PC-3 (cell line): ENCODE data around the gene DPY19L2.
"Not testable (repeated sequence)": the region's sequence is repeated elsewhere in the genome, so short reads cannot be mapped to it uniquely, and the experiment has no call there.

Experiments used
- EZH2 ChIP-seq: fragments of 300-600 bp; sonication (generic); IDR thresholded peaks from one replicate; pipeline ENCODE4 v1.6.1; 2017; ENCODE audit warnings: antibody characterized with exemption, mild to moderate bottlenecking, low read length; ENCODE audit not compliant: unreplicated experiment
- EZH2phosphoT487 ChIP-seq: fragments of 300-600 bp; sonication (generic); IDR thresholded peaks from 2 replicates; pipeline ENCODE4 v1.6.1; 2018; ENCODE audit warnings: mild to moderate bottlenecking, antibody characterized with exemption, low read length, borderline replicate concordance
- TF ChIP-seq, protein P1 (sequence below): fragments of 300-600 bp; sonication (generic); conservative IDR thresholded peaks from 2 replicates; pipeline ENCODE4 v1.5.1; 2017; ENCODE audit warnings: antibody characterized with exemption, low read depth, mild to moderate bottlenecking, low read length

DNA sequence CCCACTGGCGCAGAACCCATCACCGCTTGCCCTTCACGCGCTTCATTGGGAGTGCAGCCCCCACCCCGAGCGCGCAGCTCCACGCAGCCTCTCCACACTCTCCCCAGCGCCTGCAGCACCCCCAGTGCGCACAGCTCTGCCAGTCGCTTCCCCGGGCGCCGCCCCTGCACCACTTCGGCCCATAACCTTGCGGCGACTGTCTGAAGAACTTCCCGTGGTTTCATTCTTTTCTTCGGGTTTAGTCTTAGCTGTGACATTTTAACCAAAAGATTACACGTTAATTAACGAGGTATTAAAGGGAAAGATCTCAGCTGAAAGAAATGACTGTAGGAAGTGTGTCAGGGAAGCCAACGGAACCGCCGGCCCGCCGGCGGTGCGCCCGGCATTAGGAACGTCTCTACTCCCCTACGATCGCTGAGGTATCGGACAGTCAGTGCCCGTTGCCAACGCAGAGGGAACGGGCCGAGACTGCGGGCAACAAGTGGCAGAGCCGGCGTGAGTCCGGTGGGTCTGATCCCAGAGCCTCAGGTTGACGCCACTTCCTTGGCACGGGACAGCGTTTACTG, 590 bp upstream of the DPY19L2 start:
- TF ChIP-seq, protein P1, sequence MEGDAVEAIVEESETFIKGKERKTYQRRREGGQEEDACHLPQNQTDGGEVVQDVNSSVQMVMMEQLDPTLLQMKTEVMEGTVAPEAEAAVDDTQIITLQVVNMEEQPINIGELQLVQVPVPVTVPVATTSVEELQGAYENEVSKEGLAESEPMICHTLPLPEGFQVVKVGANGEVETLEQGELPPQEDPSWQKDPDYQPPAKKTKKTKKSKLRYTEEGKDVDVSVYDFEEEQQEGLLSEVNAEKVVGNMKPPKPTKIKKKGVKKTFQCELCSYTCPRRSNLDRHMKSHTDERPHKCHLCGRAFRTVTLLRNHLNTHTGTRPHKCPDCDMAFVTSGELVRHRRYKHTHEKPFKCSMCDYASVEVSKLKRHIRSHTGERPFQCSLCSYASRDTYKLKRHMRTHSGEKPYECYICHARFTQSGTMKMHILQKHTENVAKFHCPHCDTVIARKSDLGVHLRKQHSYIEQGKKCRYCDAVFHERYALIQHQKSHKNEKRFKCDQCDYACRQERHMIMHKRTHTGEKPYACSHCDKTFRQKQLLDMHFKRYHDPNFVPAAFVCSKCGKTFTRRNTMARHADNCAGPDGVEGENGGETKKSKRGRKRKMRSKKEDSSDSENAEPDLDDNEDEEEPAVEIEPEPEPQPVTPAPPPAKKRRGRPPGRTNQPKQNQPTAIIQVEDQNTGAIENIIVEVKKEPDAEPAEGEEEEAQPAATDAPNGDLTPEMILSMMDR = not testable (repeated sequence)
- peak; percentile 80 for TF ChIP-seq EZH2
- TF ChIP-seq EZH2phosphoT487 = 0 out of 2 replicates have a peak, but pooled peaks have one; percentile 25
